ENCODE data around the gene MARK2. TPM values are rescaled to one million over a fixed set of nuclear protein-coding genes. Genes with fewer than 3 reads are reported as not detected.

Gene MARK2
- total RNA-seq, 1 experiment from 2014 or later, result 39.8 TPM

GRCh38 chr11:63918507-63919191 is 79.7 kb downstream of the MARK2 start:
- TF ChIP-seq, protein P1, sequence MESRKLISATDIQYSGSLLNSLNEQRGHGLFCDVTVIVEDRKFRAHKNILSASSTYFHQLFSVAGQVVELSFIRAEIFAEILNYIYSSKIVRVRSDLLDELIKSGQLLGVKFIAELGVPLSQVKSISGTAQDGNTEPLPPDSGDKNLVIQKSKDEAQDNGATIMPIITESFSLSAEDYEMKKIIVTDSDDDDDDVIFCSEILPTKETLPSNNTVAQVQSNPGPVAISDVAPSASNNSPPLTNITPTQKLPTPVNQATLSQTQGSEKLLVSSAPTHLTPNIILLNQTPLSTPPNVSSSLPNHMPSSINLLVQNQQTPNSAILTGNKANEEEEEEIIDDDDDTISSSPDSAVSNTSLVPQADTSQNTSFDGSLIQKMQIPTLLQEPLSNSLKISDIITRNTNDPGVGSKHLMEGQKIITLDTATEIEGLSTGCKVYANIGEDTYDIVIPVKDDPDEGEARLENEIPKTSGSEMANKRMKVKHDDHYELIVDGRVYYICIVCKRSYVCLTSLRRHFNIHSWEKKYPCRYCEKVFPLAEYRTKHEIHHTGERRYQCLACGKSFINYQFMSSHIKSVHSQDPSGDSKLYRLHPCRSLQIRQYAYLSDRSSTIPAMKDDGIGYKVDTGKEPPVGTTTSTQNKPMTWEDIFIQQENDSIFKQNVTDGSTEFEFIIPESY (IDR thresholded peaks at IDR 0.05; ENCODE audit: extremely low read depth, insufficient replicate concordance, low read length), result no peak
- TF ChIP-seq SRF (IDR thresholded peaks at IDR 0.05; ENCODE audit: low read depth) (no peak), ZNF274 (IDR thresholded peaks at IDR 0.05; ENCODE audit: low read depth, low read length) (no peak), YY1 (IDR thresholded peaks at IDR 0.05; ENCODE audit: extremely low read depth, insufficient replicate concordance, low read depth, low read length) (no peak), ZFX (IDR thresholded peaks at IDR 0.05) (0 out of 2 replicates have a peak, but pooled peaks have one; percentile 22), POLR2A (IDR thresholded peaks at IDR 0.05; ENCODE audit: borderline replicate concordance, extremely low read depth, insufficient read depth, insufficient read length) (peak; percentile 58)
- DNase-seq (ENCODE audit: low read depth, low spot score) (no peak), ATAC-seq (peak; percentile 10)
- ChIA-PET CTCF (interaction anchor here (2.7 kb wide), 1 partner anchor 27 kb away, joined by 24 read pairs; no protein-coding TSS in a partner anchor), POLR2A (no interaction called here), RAD21 (ENCODE audit: low non-redundant PET in 1 of 2, low total read pairs in 2 of 2, uncharacterized antibody in 2 of 2, unreplicated experiment in 2 of 2) (interaction anchor here in 1 of 2 experiments (1.2 kb wide), 1 partner anchor 27 kb away, joined by 4 read pairs; no protein-coding TSS in a partner anchor)
- Histone ChIP-seq H3K9ac (ENCODE audit: low read length) (peak overlapping the region; percentile 83), H3K27ac (ENCODE audit: low read depth, low read length) (peak overlapping the region; percentile 98), H3K79me2 (ENCODE audit: insufficient read depth, low read length) (no peaks in the 10 kb centered on the region), H3K27me3 (ENCODE audit: insufficient read depth, low read length) (no peaks in the 10 kb centered on the region), H3K9me2 (ENCODE audit: insufficient read depth) (no peaks in the 10 kb centered on the region), H3K4me1 (ENCODE audit: control insufficient read depth in 1 of 2, insufficient read depth in 2 of 2, low read length in 2 of 2) (peaks cover 30 to 55% of the 10 kb centered on the region in 2 experiments), H3K4me3 (replicated peaks in 1 of 2; ENCODE audit: low read depth in 1 of 2, low read length in 2 of 2) (peak overlapping the region; percentile 55 to 64), H2AFZ (ENCODE audit: low read depth, low read length, poor library complexity, severe bottlenecking) (no peak overlapping the region), H3K9me3 (ENCODE audit: control insufficient read depth in 1 of 2, insufficient read depth in 1 of 2, low read depth in 1 of 2, low read length in 2 of 2) (no peaks in the 10 kb centered on the region), H3K4me2 (ENCODE audit: low read length) (peak overlapping the region; percentile 94), H3K36me3 (ENCODE audit: control insufficient read depth in 1 of 2, insufficient read depth in 2 of 2, low read length in 2 of 2) (no peaks in the 10 kb centered on the region), H4K20me1 (ENCODE audit: insufficient read depth) (no peaks in the 10 kb centered on the region)
- intact Hi-C loops (cut with micrococcal nuclease), result loop anchor here (1.0 kb wide), 1 partner anchor 20 kb away; no protein-coding TSS in a partner anchor
- no TSS peak for BruUV-seq (replicated peaks)
